Endothelial cell of umbilical vein (primary cell): Measurements from ENCODE around the gene MAPKAP1. TPM values are rescaled to one million over a fixed set of nuclear protein-coding genes. Genes with fewer than 3 reads are reported as not detected.
A peak's percentile ranks its signal among the peaks of the same experiment; 100 is the strongest.

ENCODE experiments used
- BruUV-seq: library from RNA; stranded (reverse); fragments of 400-500 nt; replicated peaks from 2 replicates; lab custom pipeline; 2021; lab: Mats Ljungman, UMichigan
- CTCF ChIA-PET: fragments of 300-600, 350-600 bp; sonication (Branson Sonifier 250); formaldehyde crosslinking; loops from one replicate; lab custom pipeline; 2021; ENCODE audit warnings: antibody characterized with exemption, inconsistent platforms; lab: Charles Lee
- POLR2A ChIA-PET: fragments of 300-600, 350-600 bp; sonication (Branson Sonifier 250); formaldehyde crosslinking; loops from one replicate; lab custom pipeline; 2021; ENCODE audit warnings: antibody characterized with exemption, inconsistent platforms; lab: Charles Lee
- DNase-seq: peaks from one replicate; pipeline ENCODE4 v3.0.0-alpha.2; 2011; ENCODE audit warnings: low read depth, low spot score
- FAIRE-seq: peaks from 2 replicates; lab custom pipeline; 2011; peaks lifted over from hg19 to GRCh38; lab: Jason Lieb, UNC
- H2AFZ ChIP-seq: 2 replicates; pipeline ENCODE4 v1.6.0; 2012; ENCODE audit warnings: low read depth, low read length, control low read depth, inconsistent platforms
- H3K27ac ChIP-seq: 2 replicates; pipeline ENCODE4 v1.5.1; 2011; ENCODE audit warnings: low read depth, mild to moderate bottlenecking, control low read depth, low read length, moderate library complexity; ENCODE audit not compliant: insufficient read depth
- H3K27me3 ChIP-seq, 2 experiments: 2 replicates each; pipeline versions ENCODE4 v1.6.0 to v1.6.1; 2011; ENCODE audit warnings: low read length in 2 of 2, mixed read lengths in 1 of 2; ENCODE audit not compliant: control insufficient read depth in 2 of 2, insufficient read depth in 2 of 2
- H3K36me3 ChIP-seq, 2 experiments: 2 replicates in 1 of 2; 3 replicates in 1 of 2; pipeline ENCODE4 v1.5.1; 2011; ENCODE audit warnings: low read length in 2 of 2, mild to moderate bottlenecking in 1 of 2, moderate library complexity in 1 of 2; ENCODE audit not compliant: control insufficient read depth in 2 of 2, insufficient read depth in 2 of 2; ENCODE audit errors: extremely low read depth in 1 of 2
- H3K4me1 ChIP-seq: 3 replicates; pipeline ENCODE4 v1.5.1; 2011; ENCODE audit warnings: mild to moderate bottlenecking, low read length; ENCODE audit not compliant: control insufficient read depth, insufficient read depth; ENCODE audit errors: extremely low read depth
- H3K4me2 ChIP-seq: 2 replicates; pipeline ENCODE4 v1.6.1; 2011; ENCODE audit warnings: low read length, control low read depth, mixed read lengths; ENCODE audit not compliant: insufficient read depth
- H3K4me3 ChIP-seq, 3 experiments: fragments of 200-600 bp in 1 of 3; sonication (generic), shearing (Covaris generic) in 1 of 3; replicated peaks in 1 of 3; 2 replicates each; pipeline ENCODE4 v1.5.1; 2011 to 2016; ENCODE audit warnings: control low read depth in 3 of 3, low read length in 3 of 3, mild to moderate bottlenecking in 2 of 3, inconsistent platforms in 1 of 3, low read depth in 1 of 3, moderate library complexity in 1 of 3; ENCODE audit not compliant: insufficient read depth in 1 of 3
- H3K79me2 ChIP-seq: 2 replicates; pipeline ENCODE4 v1.6.0; 2012; ENCODE audit warnings: low read length, inconsistent platforms; ENCODE audit not compliant: control insufficient read depth, insufficient read depth
- H3K9ac ChIP-seq: replicated peaks from 2 replicates; pipeline ENCODE3; 2011; ENCODE audit warnings: low read length, control low read depth; ENCODE audit not compliant: insufficient read depth; ENCODE audit errors: extremely low read depth
- H3K9me1 ChIP-seq: replicated peaks from 3 replicates; pipeline ENCODE4 v1.6.0; 2011; ENCODE audit warnings: mild to moderate bottlenecking, low read length; ENCODE audit not compliant: control insufficient read depth, insufficient read depth; ENCODE audit errors: extremely low read depth
- H3K9me3 ChIP-seq: replicated peaks from 2 replicates; pipeline ENCODE4 v1.5.1; 2012; ENCODE audit warnings: low read length, inconsistent platforms; ENCODE audit not compliant: control insufficient read depth, insufficient read depth
- H4K20me1 ChIP-seq: replicated peaks from 2 replicates; pipeline ENCODE3; 2011; ENCODE audit warnings: mild to moderate bottlenecking, low read length; ENCODE audit not compliant: control insufficient read depth, insufficient read depth; ENCODE audit errors: extremely low read depth
- CTCF ChIP-seq, 2 donors: IDR thresholded peaks; 1 replicate in 1 of 2; 2 replicates in 1 of 2; pipeline ENCODE4 v1.5.1; 2011; ENCODE audit warnings: low read length in 2 of 2, mild to moderate bottlenecking in 2 of 2, moderate library complexity in 2 of 2, control low read depth in 1 of 2, inconsistent platforms in 1 of 2, low read depth in 1 of 2; ENCODE audit not compliant: insufficient read depth in 1 of 2; ENCODE audit errors: extremely low read depth in 1 of 2
- EZH2 ChIP-seq: IDR thresholded peaks from 2 replicates; pipeline ENCODE4 v1.6.1; 2012; ENCODE audit warnings: borderline replicate concordance, low read depth, mild to moderate bottlenecking, moderate library complexity, low read length, inconsistent platforms; ENCODE audit not compliant: severe bottlenecking
- FOS ChIP-seq: IDR thresholded peaks from 2 replicates; pipeline ENCODE4 v1.6.1; 2011; ENCODE audit warnings: mild to moderate bottlenecking, low read length, moderate library complexity, borderline replicate concordance; ENCODE audit not compliant: insufficient read depth
- GATA2 ChIP-seq: IDR thresholded peaks from 2 replicates; pipeline ENCODE4 v1.7.0; 2011; ENCODE audit warnings: low read depth, mild to moderate bottlenecking, moderate library complexity, mixed read lengths, low read length; ENCODE audit not compliant: insufficient read length, insufficient read depth
- JUN ChIP-seq: IDR thresholded peaks from 2 replicates; pipeline ENCODE4 v1.6.1; 2011; ENCODE audit warnings: borderline replicate concordance, low read depth; ENCODE audit not compliant: insufficient read length, insufficient read depth
- MAX ChIP-seq: IDR thresholded peaks from 2 replicates; pipeline ENCODE4 v1.6.1; 2011; ENCODE audit not compliant: insufficient read depth, insufficient read length
- MYC ChIP-seq: IDR thresholded peaks from one replicate; pipeline ENCODE4 v1.6.1; 2011; ENCODE audit warnings: mild to moderate bottlenecking, low read depth, low read length
- POLR2A ChIP-seq: IDR thresholded peaks from 2 replicates; pipeline ENCODE4 v1.6.1; 2012; ENCODE audit warnings: low read depth, mild to moderate bottlenecking, control low read depth, low read length
- POLR2AphosphoS5 ChIP-seq: IDR thresholded peaks from 2 replicates; pipeline ENCODE4 v1.6.1; 2012; ENCODE audit warnings: low read depth, mild to moderate bottlenecking, control low read depth, low read length, moderate library complexity; ENCODE audit not compliant: insufficient read depth
- dilution Hi-C: fragments of 300-500 bp; cut with MboI; formaldehyde crosslinking; loops from one replicate; pipeline ENCODE4 v1.15.0; 2019; ENCODE audit warnings: low sequenced_read_pairs; ENCODE audit not compliant: extremely low pct_ligation_motif_present
- intact Hi-C: fragments of 100-400 bp; cut with micrococcal nuclease; formaldehyde crosslinking; loops from one replicate; pipeline ENCODE4 v1.10.0; 2022
- polyA plus RNA-seq, 4 experiments: library from polyadenylated mRNA; depleted of rRNA in 3 of 4; stranded (reverse) in 3 of 4; unstranded in 1 of 4; fragments of >200 nt; gene quantifications; 2 replicates each; pipeline versions ENCODE4 v1.2.1 to v1.2.3, GENCODE V29; 2011 to 2012; ENCODE audit warnings: missing spikeins in 1 of 4
- total RNA-seq: library from RNA; stranded (reverse); gene quantifications from 2 replicates; pipeline ENCODE4 v1.2.3, GENCODE V29; 2021

MAPKAP1 gene
- total and polyA plus RNA-seq, 2 donors (not counting 3 experiments of a cell fraction or from before 2014, with no cell fraction given), result 61.9 to 99.1 TPM

- no peak overlapping the region for H3K27ac ChIP-seq
Measured at GRCh38 chr9:125544484-125544883, 162.5 kb downstream of the MAPKAP1 start.

GRCh38 chr9:125541840-125542243 is 165.2 kb downstream of the MAPKAP1 start:
- H3K79me2 ChIP-seq, result no peaks in the 10 kb centered on the region
- H3K9me1 ChIP-seq, result no peaks in the 10 kb centered on the region
- dilution Hi-C loops (no loop called here), intact Hi-C loops (no loop called here)
- H3K27ac ChIP-seq, result no peak overlapping the region
- H2AFZ ChIP-seq, result no peak overlapping the region
- H3K4me1 ChIP-seq, result peaks cover 20% of the 10 kb centered on the region
- no peaks in the 10 kb centered on the region for H4K20me1 ChIP-seq
- ChIA-PET CTCF (interaction anchor here (0.8 to 1.5 kb wide), 8 partner anchors 9 to 648 kb away, joined by 3 to 6 read pairs (median 4); no protein-coding TSS in a partner anchor), POLR2A (interaction anchor here (0.7 kb wide), 1 partner anchor 262 kb away, joined by 3 read pairs; no protein-coding TSS in a partner anchor)
- DNase-seq, result peak; percentile 28
- TF ChIP-seq POLR2AphosphoS5 (no peak), JUN (no peak), FOS (no peak), MAX (no peak), EZH2 (no peak), POLR2A (no peak), CTCF (IDR thresholded peaks at IDR 0.05; ENCODE audit: extremely low read depth in 1 of 2, insufficient read depth in 1 of 2, low read depth in 1 of 2, low read length in 2 of 2) (no peak), GATA2 (no peak), MYC (no peak)
- FAIRE-seq, result no peak
- no peaks in the 10 kb centered on the region for H3K27me3 ChIP-seq
- no TSS peak for BruUV-seq
- H3K9me3 ChIP-seq, result no peaks in the 10 kb centered on the region
- no peaks in the 10 kb centered on the region for H3K36me3 ChIP-seq
- H3K4me2 ChIP-seq, result no peak overlapping the region
- H3K4me3 ChIP-seq, result no peak overlapping the region
- no peak overlapping the region for H3K9ac ChIP-seq

More at GRCh38 chr9:125544484-125544883, 162.5 kb downstream of the MAPKAP1 start:
- H3K27me3 ChIP-seq, result no peaks in the 10 kb centered on the region
- H3K9ac ChIP-seq, result no peak overlapping the region
- no peaks in the 10 kb centered on the region for H3K79me2 ChIP-seq
- H3K4me1 ChIP-seq, result peaks cover 21% of the 10 kb centered on the region
- BruUV-seq, result no TSS peak
- no peak for FAIRE-seq
- no peaks in the 10 kb centered on the region for H3K9me3 ChIP-seq
- no peaks in the 10 kb centered on the region for H3K9me1 ChIP-seq
- TF ChIP-seq FOS (no peak), POLR2AphosphoS5 (no peak), POLR2A (no peak), EZH2 (no peak)
- POLR2A ChIA-PET, result no interaction called here
- no peaks in the 10 kb centered on the region for H3K36me3 ChIP-seq
- dilution Hi-C loops (no loop called here), intact Hi-C loops (no loop called here)
- no peak for DNase-seq
- CTCF ChIA-PET, result interaction anchor here (1.1 to 1.3 kb wide), 2 partner anchors 14 to 17 kb away, joined by 3 to 5 read pairs; no protein-coding TSS in a partner anchor
- H3K4me2 ChIP-seq, result no peak overlapping the region
- H2AFZ ChIP-seq, result no peak overlapping the region
- no peak overlapping the region for H3K4me3 ChIP-seq
- H4K20me1 ChIP-seq, result no peaks in the 10 kb centered on the region
